ENCODE measurements around the gene SIM1. TPM values are rescaled to one million over a fixed set of nuclear protein-coding genes. Genes with fewer than 3 reads are reported as not detected.
"Not testable (repeated sequence)": the region's sequence is repeated elsewhere in the genome, so short reads cannot be mapped to it uniquely, and the experiment has no call there.

The SIM1 gene
- total RNA-seq, 1 donor from 2014 or later: not detected

DNA sequence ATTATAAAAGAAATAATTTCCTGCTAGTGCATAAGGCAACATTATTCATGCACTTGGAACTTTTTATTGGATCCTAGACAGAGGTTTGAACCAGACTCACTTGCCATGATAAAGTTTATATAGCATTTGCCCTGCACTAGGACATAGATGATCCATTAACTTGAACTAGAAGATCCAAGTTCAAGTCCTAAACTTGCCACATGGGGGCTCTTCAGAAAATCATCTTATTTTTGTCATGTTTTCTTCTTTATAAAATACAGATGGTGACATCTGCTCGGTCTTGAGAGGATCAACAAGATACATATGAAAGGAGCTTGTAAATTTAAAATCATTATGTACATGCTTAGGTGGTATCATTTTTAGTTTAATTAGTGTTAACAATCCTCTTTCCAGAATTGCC is 94.5 kb downstream of the SIM1 start:
- FAIRE-seq (no peak), DNase-seq (ENCODE audit: low read depth) (no peak)
- H3K4me1 Mint-ChIP-seq (ENCODE audit: low read depth, unreplicated experiment): no peaks in the 10 kb centered on the region
- no peaks in the 10 kb centered on the region for H3K9me3 Mint-ChIP-seq (ENCODE audit: unreplicated experiment)
- H3K27me3 Mint-ChIP-seq (ENCODE audit: low read depth, unreplicated experiment): no peaks in the 10 kb centered on the region
- H4K20me1 ChIP-seq (ENCODE audit: insufficient read depth, low read length): no peaks in the 10 kb centered on the region
- no peaks in the 10 kb centered on the region for H3K9me3 ChIP-seq (ENCODE audit: insufficient read depth, low read depth, low read length)
- no peaks in the 10 kb centered on the region for H3K36me3 ChIP-seq (ENCODE audit: insufficient read depth, low read length)
- H3K27me3 ChIP-seq (ENCODE audit: insufficient read depth, low read length): no peaks in the 10 kb centered on the region
- no peak overlapping the region for H3K4me2 ChIP-seq (ENCODE audit: low read length)
- no peak overlapping the region for H3K27ac Mint-ChIP-seq (ENCODE audit: unreplicated experiment)
- no peaks in the 10 kb centered on the region for H3K79me2 ChIP-seq (ENCODE audit: insufficient read depth, low read length)
- no peak overlapping the region for H2AFZ ChIP-seq (ENCODE audit: low read depth, low read length)
- H3K4me3 Mint-ChIP-seq (ENCODE audit: unreplicated experiment): no peak overlapping the region
- no peaks in the 10 kb centered on the region for H3K4me1 ChIP-seq (ENCODE audit: insufficient read depth, low read length)
- H3K4me3 ChIP-seq (ENCODE audit: insufficient read depth, low read depth, low read length): no peak overlapping the region
- TF ChIP-seq, protein P1, sequence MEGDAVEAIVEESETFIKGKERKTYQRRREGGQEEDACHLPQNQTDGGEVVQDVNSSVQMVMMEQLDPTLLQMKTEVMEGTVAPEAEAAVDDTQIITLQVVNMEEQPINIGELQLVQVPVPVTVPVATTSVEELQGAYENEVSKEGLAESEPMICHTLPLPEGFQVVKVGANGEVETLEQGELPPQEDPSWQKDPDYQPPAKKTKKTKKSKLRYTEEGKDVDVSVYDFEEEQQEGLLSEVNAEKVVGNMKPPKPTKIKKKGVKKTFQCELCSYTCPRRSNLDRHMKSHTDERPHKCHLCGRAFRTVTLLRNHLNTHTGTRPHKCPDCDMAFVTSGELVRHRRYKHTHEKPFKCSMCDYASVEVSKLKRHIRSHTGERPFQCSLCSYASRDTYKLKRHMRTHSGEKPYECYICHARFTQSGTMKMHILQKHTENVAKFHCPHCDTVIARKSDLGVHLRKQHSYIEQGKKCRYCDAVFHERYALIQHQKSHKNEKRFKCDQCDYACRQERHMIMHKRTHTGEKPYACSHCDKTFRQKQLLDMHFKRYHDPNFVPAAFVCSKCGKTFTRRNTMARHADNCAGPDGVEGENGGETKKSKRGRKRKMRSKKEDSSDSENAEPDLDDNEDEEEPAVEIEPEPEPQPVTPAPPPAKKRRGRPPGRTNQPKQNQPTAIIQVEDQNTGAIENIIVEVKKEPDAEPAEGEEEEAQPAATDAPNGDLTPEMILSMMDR (IDR thresholded peaks at IDR 0.05; ENCODE audit: insufficient read depth, low read depth, low read length): no peak
- TF ChIP-seq EZH2 (IDR thresholded peaks at IDR 0.05; ENCODE audit: insufficient read depth, low read length): no peak
- no peak overlapping the region for H3K9ac ChIP-seq (ENCODE audit: low read length)
- no peaks in the 10 kb centered on the region for H3K36me3 Mint-ChIP-seq (ENCODE audit: low read depth, unreplicated experiment)
- no peak overlapping the region for H3K27ac ChIP-seq (ENCODE audit: low read depth, low read length)

DNA sequence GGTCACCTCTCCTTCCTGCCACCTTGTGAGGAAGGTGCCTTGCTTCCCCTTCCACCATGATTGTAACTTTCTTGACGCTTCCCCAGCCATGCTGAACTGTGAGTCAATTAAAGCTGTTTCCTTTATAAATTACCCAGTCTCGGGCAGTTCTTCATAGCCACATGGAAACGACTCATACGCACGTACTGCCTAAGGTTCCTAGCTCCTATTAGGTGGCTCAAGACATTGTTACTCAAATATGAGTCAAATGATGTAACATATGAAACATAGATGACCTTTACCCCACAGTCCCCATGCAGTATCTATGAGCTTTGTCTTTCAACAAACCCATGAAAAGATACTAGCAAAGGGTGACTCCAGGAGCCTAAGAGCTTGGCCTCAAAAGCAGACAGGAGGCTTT is 98.3 kb downstream of the SIM1 start:
- H3K4me2 ChIP-seq (ENCODE audit: low read length): no peak overlapping the region
- H3K4me1 ChIP-seq (ENCODE audit: insufficient read depth, low read length): no peaks in the 10 kb centered on the region
- no peaks in the 10 kb centered on the region for H3K36me3 ChIP-seq (ENCODE audit: insufficient read depth, low read length)
- TF ChIP-seq EZH2 (IDR thresholded peaks at IDR 0.05; ENCODE audit: insufficient read depth, low read length): no peak
- TF ChIP-seq, protein P1 (IDR thresholded peaks at IDR 0.05; ENCODE audit: insufficient read depth, low read depth, low read length): no peak
- H2AFZ ChIP-seq (ENCODE audit: low read depth, low read length): no peak overlapping the region
- H3K4me3 ChIP-seq (ENCODE audit: insufficient read depth, low read depth, low read length): no peak overlapping the region
- H3K9me3 Mint-ChIP-seq (ENCODE audit: unreplicated experiment): no peaks in the 10 kb centered on the region
- no peak overlapping the region for H3K27ac ChIP-seq (ENCODE audit: low read depth, low read length)
- peaks cover 5% of the 10 kb centered on the region for H3K27me3 Mint-ChIP-seq (ENCODE audit: low read depth, unreplicated experiment)
- H3K27ac Mint-ChIP-seq (ENCODE audit: unreplicated experiment): no peak overlapping the region
- H3K36me3 Mint-ChIP-seq (ENCODE audit: low read depth, unreplicated experiment): no peaks in the 10 kb centered on the region
- DNase-seq (ENCODE audit: low read depth): peak; percentile 19
- H3K4me1 Mint-ChIP-seq (ENCODE audit: low read depth, unreplicated experiment): no peaks in the 10 kb centered on the region
- no peak for FAIRE-seq
- H3K79me2 ChIP-seq (ENCODE audit: insufficient read depth, low read length): no peaks in the 10 kb centered on the region
- no peak overlapping the region for H3K4me3 Mint-ChIP-seq (ENCODE audit: unreplicated experiment)
- peaks cover 2% of the 10 kb centered on the region for H3K27me3 ChIP-seq (ENCODE audit: insufficient read depth, low read length)
- H3K9ac ChIP-seq (ENCODE audit: low read length): no peak overlapping the region
- no peaks in the 10 kb centered on the region for H3K9me3 ChIP-seq (ENCODE audit: insufficient read depth, low read depth, low read length)
- no peaks in the 10 kb centered on the region for H4K20me1 ChIP-seq (ENCODE audit: insufficient read depth, low read length)

DNA sequence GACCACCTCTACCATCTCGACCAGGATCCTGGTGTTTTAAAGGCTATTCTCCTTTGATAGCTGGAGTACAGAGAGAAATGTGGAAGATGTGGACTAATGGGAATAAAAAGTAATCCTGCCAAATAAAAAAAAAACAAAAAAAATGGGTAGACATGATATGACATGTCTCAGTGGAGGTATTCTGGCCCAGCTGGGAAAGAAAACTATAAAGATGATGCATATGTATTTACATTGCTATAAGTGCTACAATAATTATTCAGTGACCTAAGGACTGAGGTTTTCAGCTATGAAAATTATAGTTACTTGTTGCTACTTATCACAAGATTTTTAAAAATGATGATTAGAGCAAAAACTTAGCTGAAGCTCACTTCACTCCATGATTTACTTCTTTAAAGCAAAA is 101.1 kb downstream of the SIM1 start:
- H2AFZ ChIP-seq (ENCODE audit: low read depth, low read length): no peak overlapping the region
- H3K27me3 ChIP-seq (ENCODE audit: insufficient read depth, low read length): peaks cover 2% of the 10 kb centered on the region
- H3K79me2 ChIP-seq (ENCODE audit: insufficient read depth, low read length): no peaks in the 10 kb centered on the region
- Mint-ChIP-seq H3K27ac (ENCODE audit: unreplicated experiment) (no peak overlapping the region), H3K4me3 (ENCODE audit: unreplicated experiment) (no peak overlapping the region), H3K4me1 (ENCODE audit: low read depth, unreplicated experiment) (no peaks in the 10 kb centered on the region), H3K36me3 (ENCODE audit: low read depth, unreplicated experiment) (no peaks in the 10 kb centered on the region), H3K9me3 (ENCODE audit: unreplicated experiment) (no peaks in the 10 kb centered on the region), H3K27me3 (ENCODE audit: low read depth, unreplicated experiment) (peaks cover 5% of the 10 kb centered on the region)
- no peaks in the 10 kb centered on the region for H3K4me1 ChIP-seq (ENCODE audit: insufficient read depth, low read length)
- H3K4me2 ChIP-seq (ENCODE audit: low read length): no peak overlapping the region
- no peaks in the 10 kb centered on the region for H4K20me1 ChIP-seq (ENCODE audit: insufficient read depth, low read length)
- no peak for TF ChIP-seq EZH2 (IDR thresholded peaks at IDR 0.05; ENCODE audit: insufficient read depth, low read length)
- TF ChIP-seq, protein P1 (IDR thresholded peaks at IDR 0.05; ENCODE audit: insufficient read depth, low read depth, low read length): no peak
- DNase-seq (ENCODE audit: low read depth) (no peak), FAIRE-seq (no peak)
- no peak overlapping the region for H3K4me3 ChIP-seq (ENCODE audit: insufficient read depth, low read depth, low read length)
- H3K36me3 ChIP-seq (ENCODE audit: insufficient read depth, low read length): no peaks in the 10 kb centered on the region
- no peak overlapping the region for H3K27ac ChIP-seq (ENCODE audit: low read depth, low read length)
- no peak overlapping the region for H3K9ac ChIP-seq (ENCODE audit: low read length)
- no peaks in the 10 kb centered on the region for H3K9me3 ChIP-seq (ENCODE audit: insufficient read depth, low read depth, low read length)

DNA sequence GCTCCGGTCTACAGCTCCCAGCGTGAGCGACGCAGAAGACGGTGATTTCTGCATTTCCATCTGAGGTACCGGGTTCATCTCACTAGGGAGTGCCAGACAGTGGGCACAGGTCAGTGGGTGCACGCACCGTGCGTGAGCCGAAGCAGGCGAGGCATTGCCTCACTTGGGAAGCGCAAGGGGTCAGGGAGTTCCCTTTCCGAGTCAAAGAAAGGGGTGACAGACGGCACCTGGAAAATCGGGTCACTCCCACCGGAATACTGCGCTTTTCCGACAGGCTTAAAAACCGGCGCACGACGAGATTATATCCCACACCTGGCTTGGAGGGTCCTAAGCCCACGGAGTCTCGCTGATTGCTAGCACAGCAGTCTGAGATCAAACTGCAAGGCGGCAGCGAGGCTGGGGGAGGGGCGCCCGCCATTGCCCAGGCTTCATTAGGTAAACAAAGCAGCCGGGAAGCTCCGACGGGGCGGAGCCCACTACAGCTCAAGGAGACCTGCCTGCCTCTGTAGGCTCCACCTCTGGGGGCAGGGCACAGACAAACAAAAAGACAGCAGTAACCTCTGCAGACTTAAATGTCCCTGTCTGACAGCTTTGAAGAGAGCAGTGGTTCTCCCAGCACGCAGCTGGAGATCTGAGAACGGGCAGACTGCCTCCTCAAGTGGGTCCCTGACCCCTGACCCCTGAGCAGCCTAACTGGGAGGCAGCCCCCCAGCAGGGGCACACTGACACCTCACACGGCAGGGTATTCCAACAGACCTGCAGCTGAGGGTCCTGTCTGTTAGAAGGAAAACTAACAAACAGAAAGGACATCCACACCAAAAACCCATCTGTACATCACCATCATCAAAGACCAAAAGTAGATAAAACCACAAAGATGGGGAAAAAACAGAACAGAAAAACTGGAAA is 109.7 kb downstream of the SIM1 start:
- H3K4me2 ChIP-seq (ENCODE audit: low read length); H3K27me3 Mint-ChIP-seq (ENCODE audit: low read depth, unreplicated experiment); H3K27ac ChIP-seq (ENCODE audit: low read depth, low read length); H3K9me3 ChIP-seq (ENCODE audit: insufficient read depth, low read depth, low read length); H3K4me3 ChIP-seq (ENCODE audit: insufficient read depth, low read depth, low read length); H3K79me2 ChIP-seq (ENCODE audit: insufficient read depth, low read length); H3K27me3 ChIP-seq (ENCODE audit: insufficient read depth, low read length); FAIRE-seq; DNase-seq (ENCODE audit: low read depth); H4K20me1 ChIP-seq (ENCODE audit: insufficient read depth, low read length); H3K9ac ChIP-seq (ENCODE audit: low read length); H3K9me3 Mint-ChIP-seq (ENCODE audit: unreplicated experiment); H3K27ac Mint-ChIP-seq (ENCODE audit: unreplicated experiment); H2AFZ ChIP-seq (ENCODE audit: low read depth, low read length); H3K36me3 ChIP-seq (ENCODE audit: insufficient read depth, low read length); H3K4me3 Mint-ChIP-seq (ENCODE audit: unreplicated experiment); H3K36me3 Mint-ChIP-seq (ENCODE audit: low read depth, unreplicated experiment): not testable (repeated sequence)
- peaks cover 12% of the 10 kb centered on the region for H3K4me1 ChIP-seq (ENCODE audit: insufficient read depth, low read length)
- peaks cover 11% of the 10 kb centered on the region for H3K4me1 Mint-ChIP-seq (ENCODE audit: low read depth, unreplicated experiment)

All from astrocyte (in vitro differentiated cells and primary cell).